ENCODE data around the gene NFATC4. TPM values are rescaled to one million over a fixed set of nuclear protein-coding genes. Genes with fewer than 3 reads are reported as not detected.

Gene NFATC4
- total RNA-seq, 2 donors from 2014 or later: 62.0 to 84.5 TPM

- ATAC-seq (ENCODE audit: insufficient number of reproducible peaks, low FRiP score, low read depth) (no peak), DNase-seq (ENCODE audit: low spot score) (no peak)
- Histone ChIP-seq H3K4me1 (ENCODE audit: control insufficient read depth in 1 of 2, low read depth in 2 of 2) (no peaks in the 10 kb centered on the region), H3K9me3 (no peaks in the 10 kb centered on the region), H3K27ac (no peak overlapping the region), H3K27me3 (replicated peaks; ENCODE audit: insufficient read depth) (no peaks in the 10 kb centered on the region), H3K36me3 (no peaks in the 10 kb centered on the region), H3K4me3 (no peak overlapping the region)
- no peak for TF ChIP-seq CTCF (IDR thresholded peaks at IDR 0.05)
Observed at GRCh38 chr14:24390701-24391468, 22.9 kb downstream of the NFATC4 start.

- H3K9me3 ChIP-seq: no peaks in the 10 kb centered on the region
- TF ChIP-seq CTCF (IDR thresholded peaks at IDR 0.05): no peak
- no peak overlapping the region for H3K4me3 ChIP-seq
- no peaks in the 10 kb centered on the region for H3K36me3 ChIP-seq
- no peak overlapping the region for H3K27ac ChIP-seq
- ATAC-seq (ENCODE audit: insufficient number of reproducible peaks, low FRiP score, low read depth): no peak
- H3K4me1 ChIP-seq (ENCODE audit: control insufficient read depth in 1 of 2, low read depth in 2 of 2): no peaks in the 10 kb centered on the region
- no peaks in the 10 kb centered on the region for H3K27me3 ChIP-seq (replicated peaks; ENCODE audit: insufficient read depth)
- DNase-seq (ENCODE audit: low spot score): no peak
Observed at GRCh38 chr14:24392325-24393091, 24.5 kb downstream of the NFATC4 start.

- TF ChIP-seq CTCF (IDR thresholded peaks at IDR 0.05): no peak
- ATAC-seq (ENCODE audit: insufficient number of reproducible peaks, low FRiP score, low read depth) (no peak), DNase-seq (ENCODE audit: low spot score) (no peak)
- Histone ChIP-seq H3K36me3 (no peaks in the 10 kb centered on the region), H3K27ac (no peak overlapping the region), H3K27me3 (replicated peaks; ENCODE audit: insufficient read depth) (no peaks in the 10 kb centered on the region), H3K9me3 (no peaks in the 10 kb centered on the region), H3K4me1 (ENCODE audit: control insufficient read depth in 1 of 2, low read depth in 2 of 2) (peaks cover 4 to 6% of the 10 kb centered on the region in 2 donors), H3K4me3 (no peak overlapping the region)
Observed at GRCh38 chr14:24394275-24394674, 26.3 kb downstream of the NFATC4 start.

GRCh38 chr14:24395609-24396582 is 27.9 kb downstream of the NFATC4 start:
- H3K36me3 ChIP-seq: no peaks in the 10 kb centered on the region
- TF ChIP-seq CTCF (IDR thresholded peaks at IDR 0.05): no peak
- H3K4me3 ChIP-seq: no peak overlapping the region
- DNase-seq (ENCODE audit: low spot score): no peak
- no peak for ATAC-seq (ENCODE audit: insufficient number of reproducible peaks, low FRiP score, low read depth)
- no peaks in the 10 kb centered on the region for H3K27me3 ChIP-seq (replicated peaks; ENCODE audit: insufficient read depth)
- H3K27ac ChIP-seq: no peak overlapping the region
- no peaks in the 10 kb centered on the region for H3K9me3 ChIP-seq
- peaks cover 13 to 23% of the 10 kb centered on the region in 2 donors for H3K4me1 ChIP-seq (ENCODE audit: control insufficient read depth in 1 of 2, low read depth in 2 of 2)

All from thoracic aorta (tissue), 2 donors.